COLO668 (cell line): ENCODE data around the gene WDR64.
"Not testable (repeated sequence)": the region's sequence is repeated elsewhere in the genome, so short reads cannot be mapped to it uniquely, and the experiment has no call there.

Experiments
- DNase-seq: peaks from one replicate; lab custom pipeline; 2025; ENCODE audit not compliant: unreplicated experiment; lab: John Stamatoyannopoulos, UW

WDR64 gene

GRCh38 chr1:241698177-241698576 lies 46.1 kb downstream of the WDR64 start:
- no peak for DNase-seq

GRCh38 chr1:241701483-241702295 lies 49.6 kb downstream of the WDR64 start:
- no peak for DNase-seq

- DNase-seq, result no peak
These were observed 50.6 kb downstream of the WDR64 start for GRCh38 chr1:241702442-241703373.

DNA sequence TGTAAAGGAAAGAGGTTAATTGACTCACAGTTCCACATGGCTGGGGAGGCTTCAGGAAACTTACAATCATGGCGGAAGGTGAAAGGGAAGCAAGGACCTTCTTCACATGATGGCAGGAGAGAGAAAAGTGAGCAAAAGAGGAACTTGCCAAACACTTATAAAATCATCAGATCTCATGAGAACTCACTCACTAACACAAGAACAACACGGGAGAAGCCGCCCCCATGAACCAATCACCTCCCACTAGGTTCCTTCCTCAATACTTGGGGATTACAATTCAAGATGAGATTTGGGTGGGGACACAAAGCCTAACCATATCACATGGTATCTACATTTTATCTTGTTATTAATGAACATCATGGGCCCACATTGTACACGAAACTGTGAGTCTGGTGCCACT lies 51.7 kb downstream of the WDR64 start:
- not testable (repeated sequence) for DNase-seq

DNA sequence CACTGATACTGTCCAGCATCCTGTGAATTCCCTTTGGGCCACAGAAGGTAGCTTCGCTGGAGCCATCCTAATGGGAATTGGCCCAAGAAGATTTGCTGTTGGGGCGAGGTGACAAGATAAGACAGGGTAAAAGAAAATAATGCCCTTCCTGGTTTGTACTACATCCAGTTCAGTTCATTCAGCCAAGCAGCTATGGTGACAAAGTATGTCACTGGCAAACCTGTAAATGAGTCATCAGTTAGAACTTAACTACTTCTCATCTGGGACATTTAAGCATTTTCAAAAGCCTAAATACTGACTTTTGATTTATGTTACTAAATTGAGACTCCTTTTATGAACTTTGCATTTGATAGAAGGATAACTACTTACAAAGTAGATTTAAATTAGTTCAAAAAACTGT lies 54.2 kb downstream of the WDR64 start:
- DNase-seq, result no peak

GRCh38 chr1:241706967-241707366 lies 54.9 kb downstream of the WDR64 start:
- DNase-seq, result no peak

DNA sequence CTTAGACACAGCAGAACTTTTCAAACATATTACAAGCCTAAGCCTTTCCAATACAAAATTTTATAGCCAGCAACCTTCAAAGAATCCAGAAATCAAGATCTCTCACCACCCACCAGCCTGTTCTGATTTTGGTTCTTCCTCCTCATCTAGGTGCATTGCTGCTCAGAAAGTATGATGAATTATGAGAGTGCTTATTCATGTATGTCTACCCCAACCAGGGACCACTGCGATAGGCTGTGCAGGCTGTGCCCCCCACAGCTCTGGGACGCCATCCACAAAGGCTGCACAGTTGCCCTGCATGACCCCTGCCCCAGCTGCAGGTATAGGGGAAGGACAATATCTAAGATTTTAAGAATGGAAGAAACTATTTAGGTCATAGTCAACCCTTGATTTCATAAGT lies 55.4 kb downstream of the WDR64 start:
- DNase-seq, result no peak

DNA sequence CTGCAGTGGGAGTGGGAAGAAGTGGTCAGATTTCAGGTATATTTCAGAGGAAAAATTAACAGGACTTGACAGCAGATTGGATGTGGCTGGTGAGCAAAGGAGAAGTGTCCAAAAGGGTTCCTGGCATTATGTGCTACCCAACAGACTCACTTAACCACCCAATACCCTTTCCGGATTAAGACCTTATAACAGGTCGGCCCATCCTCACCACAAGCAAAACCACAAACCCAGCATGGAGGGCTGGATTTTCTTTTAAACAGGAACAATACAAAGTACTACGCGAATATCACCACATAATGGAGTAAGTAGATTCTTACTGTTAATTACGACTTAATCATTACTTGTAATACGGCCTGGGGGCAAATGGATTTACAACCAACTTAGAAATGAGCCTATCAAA lies 59.2 kb downstream of the WDR64 start:
- no peak for DNase-seq

GRCh38 chr1:241713316-241713715 lies 61.2 kb downstream of the WDR64 start:
- DNase-seq, result no peak

DNA sequence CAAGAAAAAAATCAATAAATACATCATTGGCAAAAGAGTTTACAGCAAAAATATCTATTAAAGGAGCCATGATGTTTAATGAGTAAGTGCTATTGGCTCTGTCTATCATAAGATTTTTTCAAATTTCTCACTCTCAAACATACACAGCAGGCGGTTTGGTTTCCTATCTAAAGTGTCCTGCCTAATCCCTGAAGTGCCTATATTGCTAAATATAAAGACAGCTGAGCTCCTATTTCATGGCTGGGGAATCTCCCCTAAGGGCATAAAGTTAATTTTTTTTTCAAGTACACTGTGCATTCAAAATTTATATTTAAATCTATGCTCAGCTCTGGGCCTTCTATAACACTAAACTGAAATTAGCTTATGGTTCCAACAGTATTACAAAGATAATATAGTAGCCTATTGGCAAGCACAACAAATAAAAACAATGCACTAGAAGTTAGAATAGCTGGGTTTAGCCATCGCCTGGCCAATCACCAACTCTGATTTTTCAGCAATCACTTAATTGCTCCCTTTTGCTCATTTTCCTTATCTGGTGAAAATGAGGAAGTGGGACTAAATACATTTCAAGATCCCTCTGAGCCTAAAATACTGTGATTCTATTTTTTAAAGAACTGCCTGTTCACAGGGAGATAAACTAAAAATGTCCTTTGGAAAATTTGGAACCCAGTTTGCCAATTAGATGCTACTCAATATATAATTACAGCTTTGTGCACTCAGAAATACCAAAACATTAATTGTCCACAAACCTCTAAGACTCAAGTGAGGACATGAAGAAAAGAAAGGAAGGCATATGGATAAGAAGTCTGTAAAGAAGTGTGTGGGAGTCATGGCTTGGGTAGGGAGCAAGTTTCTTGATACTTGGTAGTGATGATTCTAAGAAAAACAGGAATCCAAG lies 62.5 kb downstream of the WDR64 start:
- no peak for DNase-seq

GRCh38 chr1:241715435-241715834 lies 63.4 kb downstream of the WDR64 start:
- DNase-seq, result no peak

DNA sequence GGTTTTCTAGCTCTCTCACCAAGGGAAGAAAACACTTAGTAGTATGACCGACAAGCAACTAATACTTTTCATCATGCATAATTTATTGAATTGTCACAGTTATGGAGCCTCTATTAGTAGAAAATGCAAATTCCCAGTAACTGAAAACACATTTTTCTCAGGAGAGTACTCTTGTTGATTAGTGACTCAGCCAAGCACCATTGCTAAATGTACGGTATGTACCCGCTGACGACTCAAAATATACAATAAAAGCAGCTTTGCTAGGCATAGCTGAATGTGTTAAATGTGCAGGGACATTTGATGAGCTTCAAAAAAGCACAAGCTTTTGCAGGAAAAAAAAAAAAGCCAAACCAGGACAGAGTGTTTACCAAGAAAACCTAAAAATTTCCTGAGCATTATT lies 63.9 kb downstream of the WDR64 start:
- DNase-seq, result no peak

DNA sequence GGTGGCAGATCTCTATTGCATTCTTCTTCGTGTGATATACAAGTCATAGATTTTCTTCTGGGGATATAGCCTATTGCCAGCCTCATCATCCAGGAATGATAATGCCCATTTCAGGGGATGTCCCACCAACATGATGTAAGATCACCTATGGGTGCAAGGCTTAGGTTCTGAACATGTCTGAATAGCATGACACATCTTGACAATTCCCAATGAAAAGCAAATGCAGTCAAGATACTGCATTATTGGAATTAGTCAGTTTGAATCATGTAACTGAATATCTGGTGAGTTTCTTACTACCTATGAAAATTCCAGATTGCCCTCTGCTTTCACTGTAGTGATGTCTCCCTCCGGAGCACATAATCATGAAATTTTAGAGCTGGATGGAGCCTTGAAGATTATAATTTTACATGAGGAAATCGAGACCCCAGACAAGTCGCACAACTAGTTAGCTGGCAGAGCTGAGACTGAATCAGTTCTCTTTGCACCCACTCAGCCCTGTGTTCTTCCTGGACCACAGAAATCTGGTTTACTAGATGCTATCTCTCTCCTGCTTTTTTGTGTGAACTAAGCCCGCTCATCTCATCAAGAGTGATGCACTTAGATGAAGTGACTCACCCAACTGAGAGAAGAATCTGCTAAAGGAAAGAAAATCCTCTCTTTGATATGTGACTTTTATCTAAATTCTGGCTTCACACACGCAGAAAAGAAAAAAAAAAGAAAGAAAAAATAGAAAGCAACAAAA lies 65.0 kb downstream of the WDR64 start:
- no peak for DNase-seq

DNA sequence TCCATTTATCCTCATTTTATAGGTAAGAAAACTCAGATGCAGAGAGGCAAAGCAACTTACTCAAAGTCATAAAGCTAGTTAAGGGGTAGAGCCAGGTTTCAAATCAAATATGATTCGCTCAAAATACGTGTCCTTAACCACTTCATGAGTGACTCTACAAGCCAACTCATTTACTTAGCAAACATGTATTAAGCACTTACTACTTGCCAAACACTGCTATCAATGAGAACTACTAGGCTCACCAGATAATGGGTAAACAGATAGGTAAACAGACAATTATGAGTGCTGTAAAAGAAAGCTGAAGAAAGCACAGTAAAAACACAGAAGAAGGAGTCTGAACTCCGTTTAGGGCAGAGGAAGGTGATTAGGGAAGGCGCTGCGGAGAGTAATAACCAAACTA lies 65.9 kb downstream of the WDR64 start:
- no peak for DNase-seq

DNA sequence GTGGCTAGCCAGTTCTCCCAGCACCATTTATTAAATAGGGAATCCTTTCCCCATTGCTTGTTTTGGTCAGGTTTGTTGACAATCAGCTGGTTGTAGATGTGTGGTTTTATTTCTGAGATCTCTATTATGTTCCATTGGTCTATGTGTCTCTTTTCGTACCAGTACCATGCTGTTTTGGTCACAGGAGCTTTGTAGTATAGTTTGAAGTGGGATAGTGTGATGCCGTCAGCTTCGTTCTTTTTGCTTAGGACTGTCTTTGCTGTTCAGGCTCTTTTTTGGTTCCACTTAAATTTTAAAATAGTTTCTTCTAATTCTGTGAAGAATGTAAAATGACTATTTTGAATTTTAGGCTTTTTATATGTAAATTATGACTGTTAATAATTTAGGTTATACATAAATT lies 68.9 kb downstream of the WDR64 start:
- no peak for DNase-seq

GRCh38 chr1:241722947-241723346 lies 70.9 kb downstream of the WDR64 start:
- DNase-seq, result no peak

DNA sequence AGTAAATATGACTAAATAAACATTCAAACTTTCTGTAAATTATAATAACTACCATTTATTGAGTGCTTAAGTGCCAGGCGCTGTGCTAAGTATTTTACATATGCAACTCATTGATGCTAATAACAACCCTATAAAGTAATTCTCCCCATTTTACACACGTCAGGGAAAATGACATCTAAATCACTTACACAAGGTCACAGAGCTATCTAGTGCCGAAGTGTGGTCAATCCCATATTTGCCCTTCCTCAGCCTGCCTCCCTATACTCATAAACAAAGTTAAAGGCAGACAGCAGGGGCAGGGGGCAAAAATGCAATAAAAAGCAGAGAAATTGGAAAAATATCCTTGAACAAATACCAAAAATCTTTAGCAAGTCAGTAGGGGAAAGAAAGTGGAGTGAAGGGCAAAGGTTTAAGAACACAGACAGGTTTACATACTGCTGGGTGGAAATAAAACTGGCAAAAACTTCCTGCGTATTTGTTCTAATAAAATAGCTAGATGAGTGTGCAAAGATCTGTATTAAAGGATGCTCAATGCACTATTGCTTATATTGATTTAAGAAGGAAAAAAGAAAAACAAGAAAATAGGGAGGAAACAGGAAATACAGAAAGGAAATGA lies 72.8 kb downstream of the WDR64 start:
- no peak for DNase-seq

GRCh38 chr1:241730031-241730430 lies 78.0 kb downstream of the WDR64 start:
- DNase-seq, result no peak

- DNase-seq, result no peak
These were observed 81.8 kb downstream of the WDR64 start for GRCh38 chr1:241733899-241734298.

- DNase-seq, result no peak
These were observed 82.5 kb downstream of the WDR64 start for GRCh38 chr1:241734533-241734932.
